ENCODE data around the gene NSMCE1. TPM values are rescaled to one million over a fixed set of nuclear protein-coding genes. Genes with fewer than 3 reads are reported as not detected.
"Not testable (repeated sequence)": the region's sequence is repeated elsewhere in the genome, so short reads cannot be mapped to it uniquely, and the experiment has no call there.

Gene NSMCE1
- total RNA-seq, 8 experiments from 2014 or later: 52.1 to 81.8 (median 59.5) TPM

DNA sequence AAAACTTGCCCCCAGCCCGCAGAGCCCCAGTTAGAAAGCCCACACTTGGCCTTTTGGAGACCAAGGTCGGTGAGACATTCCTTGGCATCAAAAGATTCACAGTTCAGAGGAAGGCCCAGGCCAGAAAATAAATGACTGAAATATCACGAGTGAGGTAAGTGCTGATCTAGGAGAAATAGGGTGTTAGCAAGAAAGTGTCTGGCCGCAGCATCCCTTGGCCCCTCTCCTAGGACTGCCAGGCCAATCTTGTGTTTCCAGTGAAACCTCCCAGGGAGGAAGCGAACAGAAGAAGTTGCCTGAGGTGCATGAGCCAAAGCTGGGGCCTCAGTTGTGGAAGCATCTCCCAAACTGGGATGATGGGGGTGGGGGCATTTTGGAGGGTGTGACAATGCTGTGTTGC, 22.5 kb upstream of the NSMCE1 start:
- WGBS, 10 experiments: 36 to 78% (median 53%) methylated on average over 1 to 5 of the region's 5 CpGs; no CpG with 5 or more reads in 4 of the 10 experiments
- in situ Hi-C loops (cut with MboI; ENCODE audit: low pct_unique_long_range_greater_than_20kb in 2 of 9, low sequenced_read_pairs in 9 of 9, unreplicated experiment in 9 of 9): loop anchor here in 1 of 9 experiments (10.0 kb wide), 1 partner anchor 64 kb away; no protein-coding TSS in a partner anchor

GRCh38 chr16:27290562-27290961, 22.0 kb upstream of the NSMCE1 start:
- no peak for ATAC-seq (replicated peaks in 6 of 8)
- no peak overlapping the region for H3K4me3 ChIP-seq
- H3K4me1 ChIP-seq (replicated peaks in 1 of 2): no peaks in the 10 kb centered on the region
- no peak overlapping the region for H3K27ac ChIP-seq
- in situ Hi-C loops (cut with MboI; ENCODE audit: low pct_unique_long_range_greater_than_20kb in 2 of 9, low sequenced_read_pairs in 9 of 9, unreplicated experiment in 9 of 9): loop anchor here in 1 of 9 experiments (10.0 kb wide), 1 partner anchor 64 kb away; no protein-coding TSS in a partner anchor

More for the DNA sequence above, 22.5 kb upstream of the NSMCE1 start:
- ATAC-seq (replicated peaks in 6 of 8): no peak
- H3K4me3 ChIP-seq: no peak overlapping the region
- no peaks in the 10 kb centered on the region for H3K4me1 ChIP-seq (replicated peaks in 1 of 2)
- H3K27ac ChIP-seq: no peak overlapping the region

DNA sequence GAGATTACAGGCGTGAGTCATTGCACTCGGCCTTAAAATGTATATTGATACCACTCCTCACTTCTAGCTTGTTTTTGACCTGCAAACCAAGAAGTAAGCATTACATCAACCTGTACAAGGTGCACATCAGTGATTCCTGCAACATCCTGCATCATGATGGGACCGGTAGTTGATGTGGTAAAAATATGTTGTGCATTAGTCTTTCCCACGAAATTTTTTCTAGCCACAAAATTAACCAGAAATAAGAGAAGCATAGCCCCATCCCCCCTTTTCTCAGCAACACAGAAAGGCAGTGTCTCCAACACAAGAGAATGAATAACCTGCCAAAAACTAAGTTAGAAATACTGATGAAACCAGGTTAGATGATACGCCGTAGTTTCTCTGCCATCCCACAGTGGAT, 21.1 kb upstream of the NSMCE1 start:
- ATAC-seq (replicated peaks in 6 of 8): no peak
- in situ Hi-C loops (cut with MboI; ENCODE audit: low pct_unique_long_range_greater_than_20kb in 2 of 9, low sequenced_read_pairs in 9 of 9, unreplicated experiment in 9 of 9): loop anchor here in 2 of 9 experiments (10.0 kb wide), 2 partner anchors 55 to 65 kb away; no protein-coding TSS in a partner anchor
- no peak overlapping the region for H3K4me3 ChIP-seq
- no peak overlapping the region for H3K27ac ChIP-seq
- H3K4me1 ChIP-seq (replicated peaks in 1 of 2): no peaks in the 10 kb centered on the region
- 54 to 100% (median 79%) methylated on average over 1 to 6 of the region's 6 CpGs; no CpG with 5 or more reads in 1 of the 10 experiments for WGBS, 10 experiments

GRCh38 chr16:27288313-27288712, 19.7 kb upstream of the NSMCE1 start:
- WGBS, 10 experiments: 90 to 100% (median 98%) methylated on average over 1 to 5 of the region's 6 CpGs; no CpG with 5 or more reads in 4 of the 10 experiments
- in situ Hi-C loops (cut with MboI; ENCODE audit: low pct_unique_long_range_greater_than_20kb in 2 of 9, low sequenced_read_pairs in 9 of 9, unreplicated experiment in 9 of 9): loop anchor here in 1 of 9 experiments (10.0 kb wide), 1 partner anchor 54 kb away; no protein-coding TSS in a partner anchor
- not testable (repeated sequence) for H3K4me3 ChIP-seq; H3K4me1 ChIP-seq (replicated peaks in 1 of 2); ATAC-seq (replicated peaks in 6 of 8); H3K27ac ChIP-seq

DNA sequence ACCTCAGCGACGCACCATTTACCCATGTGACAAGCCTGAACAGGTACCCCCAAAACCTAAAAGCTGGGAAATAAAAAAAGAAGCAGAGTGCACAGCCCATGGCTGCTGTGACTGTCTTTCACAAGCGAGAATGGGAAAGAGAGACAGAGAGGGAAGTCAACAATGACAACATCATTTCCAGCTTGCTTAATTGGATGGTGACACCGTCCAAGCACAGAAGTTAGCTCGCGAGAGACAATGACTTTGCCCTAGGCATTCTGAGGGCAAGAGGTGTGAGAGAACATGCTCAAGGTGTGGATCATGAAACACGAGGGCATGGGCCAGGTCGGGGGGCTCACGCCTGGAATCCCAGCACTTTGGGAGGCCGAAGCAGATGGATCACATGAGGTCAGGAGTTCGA, 19.3 kb upstream of the NSMCE1 start:
- Histone ChIP-seq H3K4me1 (replicated peaks in 1 of 2) (no peaks in the 10 kb centered on the region), H3K27ac (no peak overlapping the region), H3K4me3 (no peak overlapping the region)
- 82 to 100% (median 100%) methylated on average over 1 to 6 of the region's 11 CpGs for WGBS, 10 experiments
- ATAC-seq (replicated peaks in 6 of 8): no peak
- in situ Hi-C loops (cut with MboI; ENCODE audit: low pct_unique_long_range_greater_than_20kb in 2 of 9, low sequenced_read_pairs in 9 of 9, unreplicated experiment in 9 of 9): loop anchor here in 1 of 9 experiments (10.0 kb wide), 1 partner anchor 53 kb away; no protein-coding TSS in a partner anchor

DNA sequence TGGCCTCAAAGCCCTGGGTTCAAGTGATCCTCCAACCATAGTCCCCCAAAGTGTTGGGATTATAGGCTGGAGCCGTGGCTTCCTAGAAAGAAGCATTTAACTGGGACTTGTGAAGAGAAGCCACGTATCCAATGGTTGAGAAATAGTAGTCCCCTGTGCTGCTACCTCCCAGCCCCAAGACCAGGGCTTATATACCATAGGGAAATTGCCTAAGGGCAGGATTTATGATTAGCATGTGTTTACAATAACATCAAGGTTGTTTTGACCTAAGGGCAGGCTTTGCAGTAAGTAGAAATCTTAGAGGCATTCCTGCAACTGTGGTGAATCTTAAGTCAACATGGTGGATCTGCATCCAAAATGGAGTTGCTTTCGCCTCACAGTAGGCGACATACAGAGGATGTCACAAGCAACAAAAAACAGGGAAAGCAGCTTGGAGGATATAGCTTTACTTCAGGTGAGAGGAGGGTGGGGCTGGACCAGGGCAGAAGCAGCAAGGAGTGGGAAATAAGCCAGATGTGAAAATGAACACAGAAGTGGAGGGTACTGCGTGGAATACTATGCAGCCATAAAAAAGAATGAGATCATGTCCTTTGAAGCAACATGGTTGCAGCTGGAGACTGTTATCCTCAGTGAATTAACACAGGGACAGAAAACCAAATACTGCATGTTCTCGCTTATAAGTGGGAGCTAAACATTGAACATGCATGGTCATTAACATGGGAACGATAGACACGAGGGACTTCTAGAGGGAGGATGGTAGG, 18.7 kb upstream of the NSMCE1 start:
- Histone ChIP-seq H3K27ac (no peak overlapping the region), H3K4me1 (replicated peaks in 1 of 2) (no peaks in the 10 kb centered on the region), H3K4me3 (no peak overlapping the region)
- in situ Hi-C loops (cut with MboI; ENCODE audit: low pct_unique_long_range_greater_than_20kb in 2 of 9, low sequenced_read_pairs in 9 of 9, unreplicated experiment in 9 of 9): loop anchor here in 1 of 9 experiments (10.0 kb wide), 1 partner anchor 52 kb away; no protein-coding TSS in a partner anchor
- ATAC-seq (replicated peaks in 6 of 8): no peak
- 88 to 100% (median 92%) methylated on average over 2 to 8 of the region's 8 CpGs for whole genome bisulfite sequencing, 10 experiments

DNA sequence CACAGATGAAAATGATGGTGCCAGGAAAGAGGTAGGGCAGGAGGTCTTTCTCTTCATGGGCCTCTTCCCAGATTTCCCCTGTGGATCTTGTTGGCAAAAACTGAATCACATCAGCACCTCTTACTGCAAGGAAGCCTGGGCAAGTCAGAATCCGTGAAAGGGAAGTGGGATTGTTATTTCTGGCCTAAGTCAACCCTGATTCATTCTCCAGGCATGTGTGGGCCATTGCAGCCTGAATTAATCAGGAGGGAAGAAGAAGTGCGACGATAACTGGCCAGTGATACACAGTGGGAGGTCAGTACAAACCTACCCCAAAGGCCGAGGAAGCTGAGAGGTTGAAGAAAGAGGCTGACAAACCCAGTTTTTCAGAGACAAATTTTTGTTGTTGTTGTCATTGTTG, 17.9 kb upstream of the NSMCE1 start:
- Histone ChIP-seq H3K4me3 (no peak overlapping the region), H3K4me1 (replicated peaks in 1 of 2) (no peaks in the 10 kb centered on the region), H3K27ac (no peak overlapping the region)
- 0 to 91% (median 33%) methylated on average over 1 to 4 of the region's 4 CpGs; no CpG with 5 or more reads in 4 of the 10 experiments for WGBS, 10 experiments
- in situ Hi-C loops (cut with MboI; ENCODE audit: low pct_unique_long_range_greater_than_20kb in 2 of 9, low sequenced_read_pairs in 9 of 9, unreplicated experiment in 9 of 9): loop anchor here in 1 of 9 experiments (10.0 kb wide), 1 partner anchor 52 kb away; no protein-coding TSS in a partner anchor
- peak in 1 of 8 experiments; percentile 29 for ATAC-seq (replicated peaks in 6 of 8)

DNA sequence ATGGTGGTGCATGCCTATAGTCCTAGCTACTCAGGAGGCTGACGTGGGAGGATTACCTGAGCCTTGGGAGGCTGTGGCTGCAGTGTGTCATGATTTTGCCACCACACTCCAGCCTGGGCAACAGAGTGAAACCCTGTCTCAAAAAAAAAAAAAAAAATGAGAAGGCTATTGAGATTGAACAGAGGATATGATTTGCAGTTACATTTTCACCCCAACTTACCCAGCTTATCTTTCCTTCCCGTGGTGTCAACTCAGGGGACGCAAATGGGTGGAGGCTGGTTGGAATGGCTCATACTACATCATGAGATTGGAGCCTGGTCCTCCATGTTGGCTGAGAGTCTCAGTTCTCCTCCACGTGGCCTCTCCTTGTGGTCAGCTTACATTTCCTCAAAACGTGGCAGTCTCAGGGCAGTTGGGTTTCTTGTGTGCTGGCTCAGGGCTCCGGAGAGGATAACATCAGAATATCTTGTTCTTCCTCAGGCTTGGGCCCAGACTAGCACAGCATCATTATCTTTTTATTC, 17.2 kb upstream of the NSMCE1 start:
- ATAC-seq (replicated peaks in 6 of 8): no peak
- no peak overlapping the region for H3K4me3 ChIP-seq
- in situ Hi-C loops (cut with MboI; ENCODE audit: low pct_unique_long_range_greater_than_20kb in 2 of 9, low sequenced_read_pairs in 9 of 9, unreplicated experiment in 9 of 9): loop anchor here in 1 of 9 experiments (10.0 kb wide), 1 partner anchor 51 kb away; no protein-coding TSS in a partner anchor
- WGBS, 10 experiments: 26 to 100% (median 89%) methylated on average over 1 to 5 of the region's 6 CpGs; no CpG with 5 or more reads in 3 of the 10 experiments
- H3K4me1 ChIP-seq (replicated peaks in 1 of 2): no peaks in the 10 kb centered on the region
- H3K27ac ChIP-seq: no peak overlapping the region

DNA sequence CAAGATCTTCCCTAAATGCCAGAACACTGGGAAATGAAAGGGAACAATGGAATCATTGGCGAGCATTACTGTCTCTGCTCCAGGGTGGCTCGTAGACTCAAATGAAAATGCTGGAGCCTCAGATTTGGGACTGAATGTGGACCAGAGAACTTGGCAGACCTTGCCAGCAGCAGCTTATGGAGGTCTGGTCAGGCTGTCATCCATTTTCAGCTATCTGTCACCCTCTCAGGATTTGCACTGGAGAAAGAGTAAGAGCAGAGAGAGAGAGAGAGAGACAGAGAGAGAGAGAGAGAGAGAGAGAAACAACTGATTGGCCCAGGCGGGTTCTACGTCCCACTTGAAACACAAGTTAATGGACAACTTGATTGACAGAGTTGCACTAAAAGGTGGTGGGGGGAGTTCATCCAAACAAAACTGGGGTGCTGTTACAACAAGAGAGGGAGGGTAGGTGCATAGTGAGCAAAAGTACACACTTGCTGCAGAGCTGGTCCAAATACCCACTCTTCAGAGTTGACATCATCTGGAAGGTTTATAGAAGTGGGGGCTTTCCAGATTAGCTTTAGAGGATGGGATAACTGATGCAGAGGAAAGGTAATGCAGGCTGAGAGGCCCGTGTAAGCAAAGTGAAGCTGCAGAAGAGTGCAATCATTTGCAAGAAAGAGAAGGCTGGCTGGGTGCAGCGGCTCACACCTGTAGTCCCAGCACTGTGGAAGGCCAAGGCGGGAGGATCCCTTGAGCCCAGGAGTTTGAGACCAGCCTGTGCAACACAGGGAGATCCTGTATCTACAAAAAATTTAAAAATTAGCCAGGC, 16.5 kb upstream of the NSMCE1 start:
- Histone ChIP-seq H3K4me3 (no peak overlapping the region), H3K27ac (no peak overlapping the region), H3K4me1 (replicated peaks in 1 of 2) (no peaks in the 10 kb centered on the region)
- ATAC-seq (replicated peaks in 6 of 8): no peak
- WGBS, 10 experiments: 57 to 100% (median 80%) methylated on average over 1 to 5 of the region's 7 CpGs; no CpG with 5 or more reads in 6 of the 10 experiments
- in situ Hi-C loops (cut with MboI; ENCODE audit: low pct_unique_long_range_greater_than_20kb in 2 of 9, low sequenced_read_pairs in 9 of 9, unreplicated experiment in 9 of 9): loop anchor here in 1 of 9 experiments (10.0 kb wide), 1 partner anchor 50 kb away; no protein-coding TSS in a partner anchor

GRCh38 chr16:27281243-27281642, 12.7 kb upstream of the NSMCE1 start:
- ATAC-seq (replicated peaks in 6 of 8): no peak
- 60 to 85% (median 81%) methylated on average over 1 to 6 of the region's 7 CpGs for WGBS, 10 experiments
- H3K4me1 ChIP-seq (replicated peaks in 1 of 2): no peaks in the 10 kb centered on the region
- in situ Hi-C loops (cut with MboI; ENCODE audit: low pct_unique_long_range_greater_than_20kb in 2 of 9, low sequenced_read_pairs in 9 of 9, unreplicated experiment in 9 of 9): loop anchor here in 1 of 9 experiments (10.0 kb wide), 1 partner anchor 46 kb away; no protein-coding TSS in a partner anchor
- H3K4me3 ChIP-seq: no peak overlapping the region
- H3K27ac ChIP-seq: no peak overlapping the region

GRCh38 chr16:27275394-27275793, 6.8 kb upstream of the NSMCE1 start:
- in situ Hi-C loops (cut with MboI; ENCODE audit: low pct_unique_long_range_greater_than_20kb in 2 of 9, low sequenced_read_pairs in 9 of 9, unreplicated experiment in 9 of 9): no loop called here
- H3K4me1 ChIP-seq (replicated peaks in 1 of 2): no peaks in the 10 kb centered on the region
- no peak overlapping the region for H3K4me3 ChIP-seq
- 81 to 100% (median 95%) methylated on average over 1 of the region's 1 CpG; no CpG with 5 or more reads in 2 of the 10 experiments for WGBS, 10 experiments
- no peak for ATAC-seq (replicated peaks in 6 of 8)
- H3K27ac ChIP-seq: no peak overlapping the region

- in situ Hi-C loops (cut with MboI; ENCODE audit: low pct_unique_long_range_greater_than_20kb in 2 of 9, low sequenced_read_pairs in 9 of 9, unreplicated experiment in 9 of 9); ATAC-seq (replicated peaks in 6 of 8); H3K4me3 ChIP-seq; H3K4me1 ChIP-seq (replicated peaks in 1 of 2); H3K27ac ChIP-seq: not testable (repeated sequence)
- WGBS, 10 experiments: 67 to 100% (median 90%) methylated on average over 1 to 5 of the region's 7 CpGs
Measured at GRCh38 chr16:27274424-27274874, 5.9 kb upstream of the NSMCE1 start.

All from motor neuron (in vitro differentiated cells).